ENCODE data around the gene SPATA13.

The SPATA13 gene

GRCh38 chr13:24173795-24174194, 13.3 kb downstream of the SPATA13 start:
- Histone ChIP-seq H3K9me3 (ENCODE audit: insufficient read depth, low read length) (no peaks in the 10 kb centered on the region), H2AFZ (ENCODE audit: low read depth, low read length) (no peak overlapping the region), H3K36me3 (replicated peaks; ENCODE audit: low read depth, low read length) (no peaks in the 10 kb centered on the region), H3K4me3 (ENCODE audit: low read length) (no peak overlapping the region), H3K79me2 (ENCODE audit: low read length) (no peaks in the 10 kb centered on the region; the same call in 1 of the 2 replicates), H3K4me2 (ENCODE audit: low read length) (no peak overlapping the region), H4K20me1 (ENCODE audit: insufficient read depth, low read length) (no peaks in the 10 kb centered on the region), H3K9ac (ENCODE audit: low read length) (no peak overlapping the region), H3K27ac (ENCODE audit: low read length) (no peak overlapping the region), H3K4me1 (ENCODE audit: low read length) (peaks cover 6% of the 10 kb centered on the region; the same call in 1 of the 2 replicates), H3K27me3 (ENCODE audit: low read depth, low read length) (no peaks in the 10 kb centered on the region)
- TF ChIP-seq EZH2phosphoT487 (IDR thresholded peaks at IDR 0.05; ENCODE audit: low read depth) (no peak), CTCF (IDR thresholded peaks at IDR 0.05; ENCODE audit: low read depth, low read length) (no peak)

- Histone ChIP-seq H3K4me1 (ENCODE audit: low read length) (peaks cover 6% of the 10 kb centered on the region; the same call in 1 of the 2 replicates), H3K9me3 (ENCODE audit: insufficient read depth, low read length) (no peaks in the 10 kb centered on the region), H3K36me3 (replicated peaks; ENCODE audit: low read depth, low read length) (no peaks in the 10 kb centered on the region), H3K79me2 (ENCODE audit: low read length) (peaks cover 3% of the 10 kb centered on the region; the same call in 1 of the 2 replicates), H3K9ac (ENCODE audit: low read length) (no peak overlapping the region), H2AFZ (ENCODE audit: low read depth, low read length) (no peak overlapping the region), H3K4me3 (ENCODE audit: low read length) (no peak overlapping the region), H3K27ac (ENCODE audit: low read length) (no peak overlapping the region), H3K4me2 (ENCODE audit: low read length) (no peak overlapping the region), H4K20me1 (ENCODE audit: insufficient read depth, low read length) (no peaks in the 10 kb centered on the region), H3K27me3 (ENCODE audit: low read depth, low read length) (no peaks in the 10 kb centered on the region)
- no peak for TF ChIP-seq CTCF (IDR thresholded peaks at IDR 0.05; ENCODE audit: low read depth, low read length)
Measured at GRCh38 chr13:24175847-24176246, 15.3 kb downstream of the SPATA13 start.

- Histone ChIP-seq H3K9ac (ENCODE audit: low read length) (no peak overlapping the region), H4K20me1 (ENCODE audit: insufficient read depth, low read length) (no peaks in the 10 kb centered on the region), H3K27me3 (ENCODE audit: low read depth, low read length) (no peaks in the 10 kb centered on the region), H3K9me3 (ENCODE audit: insufficient read depth, low read length) (no peaks in the 10 kb centered on the region), H2AFZ (ENCODE audit: low read depth, low read length) (no peak overlapping the region), H3K4me3 (ENCODE audit: low read length) (no peak overlapping the region), H3K27ac (ENCODE audit: low read length) (no peak overlapping the region), H3K4me1 (ENCODE audit: low read length) (peaks cover 6% of the 10 kb centered on the region; the same call in 1 of the 2 replicates), H3K4me2 (ENCODE audit: low read length) (no peak overlapping the region), H3K79me2 (ENCODE audit: low read length) (peaks cover 3% of the 10 kb centered on the region; the same call in 1 of the 2 replicates), H3K36me3 (replicated peaks; ENCODE audit: low read depth, low read length) (no peaks in the 10 kb centered on the region)
- TF ChIP-seq CTCF (IDR thresholded peaks at IDR 0.05; ENCODE audit: low read depth, low read length) (no peak), EZH2phosphoT487 (IDR thresholded peaks at IDR 0.05; ENCODE audit: low read depth) (no peak)
Measured at GRCh38 chr13:24176351-24177101, 16.0 kb downstream of the SPATA13 start.

GRCh38 chr13:24178847-24179485, 18.4 kb downstream of the SPATA13 start:
- Histone ChIP-seq H3K27me3 (ENCODE audit: low read depth, low read length) (no peaks in the 10 kb centered on the region), H3K79me2 (ENCODE audit: low read length) (peaks cover 3% of the 10 kb centered on the region; the same call in 1 of the 2 replicates), H3K27ac (ENCODE audit: low read length) (no peak overlapping the region), H2AFZ (ENCODE audit: low read depth, low read length) (no peak overlapping the region), H3K36me3 (replicated peaks; ENCODE audit: low read depth, low read length) (peaks cover 4% of the 10 kb centered on the region), H3K4me1 (ENCODE audit: low read length) (peaks cover 10% of the 10 kb centered on the region), H4K20me1 (ENCODE audit: insufficient read depth, low read length) (no peaks in the 10 kb centered on the region), H3K9me3 (ENCODE audit: insufficient read depth, low read length) (no peaks in the 10 kb centered on the region), H3K9ac (ENCODE audit: low read length) (no peak overlapping the region), H3K4me3 (ENCODE audit: low read length) (no peak overlapping the region), H3K4me2 (ENCODE audit: low read length) (no peak overlapping the region)
- TF ChIP-seq CTCF (IDR thresholded peaks at IDR 0.05; ENCODE audit: low read depth, low read length) = no peak
- TF ChIP-seq EZH2phosphoT487 (IDR thresholded peaks at IDR 0.05; ENCODE audit: low read depth) = no peak

All from OCI-LY3 (cell line).